GDM1 (cell line): ENCODE measurements around the gene ROGDI.

ENCODE experiments used
- DNase-seq: peaks from one replicate; lab custom pipeline; 2025; lab: John Stamatoyannopoulos, UW

Gene ROGDI

DNA sequence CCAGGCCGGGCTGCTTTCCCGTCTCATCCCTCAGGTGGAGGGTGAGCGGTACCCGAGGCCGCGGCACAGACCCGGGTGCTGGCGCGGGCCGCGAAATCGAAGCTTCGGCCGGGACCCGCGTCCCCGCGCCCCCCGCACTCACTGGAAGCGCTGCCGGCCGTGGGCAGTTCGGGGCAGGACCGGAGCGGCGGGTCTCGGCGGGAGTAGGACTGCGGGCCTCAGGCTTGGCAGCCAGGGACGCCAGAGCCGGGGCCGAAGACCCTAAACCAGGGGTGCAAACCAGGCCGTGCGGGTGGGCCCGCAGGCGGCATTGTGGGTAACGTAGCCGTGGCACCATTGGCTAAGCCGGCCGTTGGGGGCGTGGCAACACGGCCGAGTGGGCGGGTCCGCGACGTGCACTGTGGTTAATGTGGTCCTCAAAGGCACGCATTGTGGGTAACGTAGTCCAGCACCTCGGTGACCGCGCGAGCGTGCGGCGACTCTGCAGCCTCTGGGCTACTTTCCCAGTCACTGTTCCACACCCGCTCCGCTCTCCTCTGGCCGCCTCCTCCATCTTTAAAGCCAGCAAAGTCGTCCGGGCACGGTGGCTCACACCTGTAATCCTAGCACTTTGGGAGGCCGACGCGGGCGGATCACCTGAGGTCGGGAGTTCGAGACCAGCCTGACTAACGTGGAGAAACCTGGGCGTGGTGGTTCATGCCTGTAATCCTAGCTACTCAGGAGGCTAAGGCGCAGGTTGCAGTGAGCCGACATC is 35.4 kb downstream of the ROGDI start, which contains the start of gene ZNF500:
ZNF500 (minus strand) TSS at position 288 of the 754 bp plus-strand sequence. CDS start 1,184 bp downstream, outside the sequence.
- DNase-seq = peak; percentile 91

DNA sequence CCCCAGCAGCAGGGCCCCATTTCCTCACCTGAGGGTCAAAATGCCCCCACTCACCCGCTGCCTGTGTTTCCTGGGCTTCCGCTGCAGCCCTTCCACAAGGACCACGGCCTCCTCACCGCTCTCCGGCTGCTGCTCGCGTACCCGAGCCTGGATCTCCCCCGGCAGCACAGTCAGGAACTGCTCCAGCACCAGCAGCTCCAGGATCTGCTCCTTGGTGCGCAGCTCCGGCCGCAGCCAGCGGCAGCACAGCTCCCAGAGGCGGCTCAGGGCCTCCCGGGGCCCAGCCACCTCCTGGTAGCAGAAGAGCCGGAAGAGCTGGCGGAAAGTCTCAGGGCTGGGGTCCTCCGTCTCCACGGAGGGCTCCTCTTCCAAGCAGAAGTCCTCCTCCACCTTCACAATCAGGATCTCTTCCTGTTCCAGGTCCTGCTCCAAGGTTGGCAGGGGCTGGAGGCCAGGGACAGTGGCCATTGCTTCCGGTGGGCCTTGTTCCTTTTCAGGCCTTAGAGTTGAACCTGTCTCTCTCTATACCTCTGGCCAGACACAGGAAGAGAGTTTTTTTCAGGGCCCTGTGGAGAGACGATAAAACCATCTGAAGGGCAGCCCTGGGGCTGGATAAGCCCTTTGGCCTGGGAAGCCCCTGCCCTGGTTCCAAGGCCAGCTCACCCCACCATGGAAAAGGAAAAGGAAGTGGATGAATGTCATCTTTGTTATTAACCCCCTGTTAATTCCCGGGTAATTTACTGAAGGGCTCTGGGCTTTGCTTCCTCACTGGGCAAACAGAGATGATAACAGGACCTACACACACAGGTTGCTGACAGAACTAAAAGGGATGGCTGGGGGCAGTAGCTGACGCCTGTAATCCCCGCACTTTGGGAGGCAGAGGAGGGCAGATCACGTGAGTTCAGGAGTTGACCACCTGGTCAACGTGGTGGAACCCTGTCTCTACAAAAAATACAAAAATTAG is 36.6 kb downstream of the ROGDI start:
- no peak for DNase-seq

- no peak for DNase-seq
These were observed 38.6 kb downstream of the ROGDI start for GRCh38 chr16:4763791-4764190.

DNA sequence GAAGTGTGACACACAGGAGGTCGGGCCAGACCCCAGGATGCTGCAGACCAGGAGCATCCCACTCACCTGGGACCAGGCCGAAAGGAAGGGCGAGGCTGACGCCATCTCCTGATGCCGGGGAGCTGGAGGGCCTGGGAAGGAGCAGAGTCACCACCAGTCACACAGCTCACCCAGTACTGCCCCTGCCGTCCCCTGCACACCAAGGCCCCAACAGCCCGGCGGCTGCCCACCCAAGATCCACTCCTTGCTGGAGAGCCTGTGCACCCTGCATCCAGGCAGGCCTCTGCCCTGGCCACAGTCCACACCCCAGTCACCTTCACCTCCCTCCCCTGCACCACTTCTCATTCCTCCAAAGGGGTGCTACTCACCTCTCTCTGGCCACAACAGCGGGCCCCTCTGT is 40.2 kb downstream of the ROGDI start:
- no peak for DNase-seq

GRCh38 chr16:4760221-4760910 is 42.1 kb downstream of the ROGDI start:
- DNase-seq = no peak

DNA sequence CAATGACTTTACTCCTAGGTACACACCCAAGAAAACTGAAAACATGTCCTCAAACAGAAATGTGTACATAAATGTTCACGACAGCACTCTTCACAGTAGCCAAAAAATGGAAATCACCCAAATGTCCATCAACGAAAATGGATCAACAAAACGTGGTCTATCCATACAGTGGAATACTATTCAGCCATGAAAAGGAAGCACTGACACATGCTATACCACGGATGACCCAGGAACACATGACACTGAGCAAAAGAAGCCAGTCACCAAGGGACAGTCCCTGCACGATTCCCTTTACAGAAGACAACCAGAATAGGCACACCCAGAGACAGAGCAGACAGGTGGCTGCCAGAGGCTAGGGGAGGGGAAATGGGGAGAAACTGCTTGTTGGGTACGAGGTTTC is 46.7 kb downstream of the ROGDI start:
- DNase-seq = no peak

DNA sequence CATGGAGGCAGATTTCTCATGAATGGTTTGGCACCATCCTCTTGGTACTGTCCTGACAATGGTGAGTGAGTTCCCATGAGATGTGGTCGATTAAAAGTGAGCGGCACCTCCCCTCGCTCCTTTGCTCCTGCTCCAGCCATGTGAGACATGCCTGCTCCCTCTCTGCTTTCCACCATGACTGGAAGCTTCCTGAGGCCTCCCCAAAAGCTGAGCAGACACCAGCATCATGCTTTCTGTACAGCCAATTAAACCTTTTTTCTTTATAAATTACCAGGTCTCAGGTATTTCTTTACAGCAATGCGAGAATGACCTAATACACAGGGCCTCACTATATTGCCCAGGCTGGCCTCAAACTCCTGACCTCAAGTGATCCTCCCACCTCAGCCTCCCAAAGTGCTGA is 47.6 kb downstream of the ROGDI start:
- no peak for DNase-seq

- no peak for DNase-seq
These were observed 49.2 kb downstream of the ROGDI start for GRCh38 chr16:4753227-4753626.

DNA sequence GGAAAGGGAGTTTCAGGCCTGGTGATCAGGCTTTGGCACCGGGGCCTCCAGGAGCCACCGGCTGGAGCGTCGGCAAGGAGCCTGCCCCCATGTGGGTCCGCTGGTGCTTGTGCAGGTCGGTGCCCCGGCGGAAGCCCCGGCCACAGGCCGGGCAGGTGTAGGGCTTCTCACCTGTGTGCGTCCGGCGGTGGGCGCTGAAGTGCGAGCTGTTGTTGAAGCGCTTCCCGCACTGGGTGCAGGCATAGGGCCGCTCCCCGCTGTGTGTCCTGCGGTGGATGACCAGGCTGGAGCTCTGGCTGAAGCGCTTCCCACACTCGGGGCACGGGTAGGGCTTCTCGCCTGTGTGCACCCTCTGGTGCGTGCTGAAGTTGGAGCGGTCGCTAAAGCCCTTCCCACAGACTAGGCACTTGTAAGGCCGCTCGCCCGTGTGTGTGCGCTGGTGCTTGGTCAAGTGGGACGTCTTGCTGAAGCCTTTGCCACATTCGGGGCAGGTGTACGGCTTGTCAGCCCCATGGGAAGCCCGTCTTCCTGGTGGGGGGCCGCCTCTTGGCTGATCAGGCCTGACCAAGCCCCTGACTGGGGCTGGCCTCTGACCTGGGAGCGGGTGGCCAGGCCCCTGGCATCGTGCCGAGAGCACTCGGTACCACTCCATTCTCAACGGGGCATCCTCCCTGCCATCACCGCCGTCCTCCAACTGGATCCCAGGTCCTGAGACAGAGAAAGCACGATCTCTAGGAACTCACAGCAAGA is 49.9 kb downstream of the ROGDI start:
- DNase-seq = no peak

DNA sequence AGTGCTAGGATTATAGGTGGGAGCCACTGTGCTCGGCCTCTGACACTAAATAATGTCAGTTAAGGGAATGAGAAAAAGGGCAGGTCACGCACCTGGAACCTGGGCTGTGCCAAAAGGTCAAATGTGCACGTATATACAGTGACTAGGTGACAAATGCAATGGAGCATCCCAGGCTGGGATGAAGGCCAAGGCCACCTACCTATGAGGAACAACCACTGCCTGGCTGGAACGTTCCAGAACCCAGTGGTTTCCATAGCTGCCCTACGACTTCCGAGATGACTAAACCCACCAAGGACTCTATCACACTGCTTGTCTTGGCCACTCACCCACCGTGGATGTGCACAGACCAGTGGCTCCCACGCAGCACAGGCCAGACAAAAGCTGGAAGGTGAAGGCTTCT is 51.5 kb downstream of the ROGDI start:
- no peak for DNase-seq

DNA sequence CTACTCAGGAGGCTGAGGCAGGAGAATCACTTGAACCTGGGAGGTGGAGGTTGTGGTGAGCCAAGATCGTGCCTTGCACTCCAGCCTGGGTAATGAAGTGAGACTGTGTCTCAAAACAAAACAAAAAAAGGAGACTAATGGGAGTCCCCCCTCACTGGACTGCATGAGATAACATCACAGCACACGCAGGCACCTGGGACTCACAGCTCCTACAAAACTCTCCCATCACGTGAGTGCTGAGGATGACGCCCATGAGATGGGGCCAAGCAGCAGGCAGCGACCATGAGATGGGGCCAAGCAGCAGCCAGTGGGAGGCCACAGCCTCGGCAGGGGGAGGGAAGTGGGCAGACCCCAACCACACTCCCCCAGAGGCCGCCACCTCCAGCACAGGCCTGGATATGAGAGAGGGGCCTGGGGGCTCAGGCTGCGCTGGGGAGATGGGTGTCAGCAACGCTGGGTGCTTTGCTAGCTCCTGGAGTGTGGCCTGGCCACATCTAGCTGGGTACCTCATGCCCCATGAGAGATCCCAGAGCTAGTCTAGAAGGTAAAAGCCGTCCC is 52.7 kb downstream of the ROGDI start:
- no peak for DNase-seq

DNA sequence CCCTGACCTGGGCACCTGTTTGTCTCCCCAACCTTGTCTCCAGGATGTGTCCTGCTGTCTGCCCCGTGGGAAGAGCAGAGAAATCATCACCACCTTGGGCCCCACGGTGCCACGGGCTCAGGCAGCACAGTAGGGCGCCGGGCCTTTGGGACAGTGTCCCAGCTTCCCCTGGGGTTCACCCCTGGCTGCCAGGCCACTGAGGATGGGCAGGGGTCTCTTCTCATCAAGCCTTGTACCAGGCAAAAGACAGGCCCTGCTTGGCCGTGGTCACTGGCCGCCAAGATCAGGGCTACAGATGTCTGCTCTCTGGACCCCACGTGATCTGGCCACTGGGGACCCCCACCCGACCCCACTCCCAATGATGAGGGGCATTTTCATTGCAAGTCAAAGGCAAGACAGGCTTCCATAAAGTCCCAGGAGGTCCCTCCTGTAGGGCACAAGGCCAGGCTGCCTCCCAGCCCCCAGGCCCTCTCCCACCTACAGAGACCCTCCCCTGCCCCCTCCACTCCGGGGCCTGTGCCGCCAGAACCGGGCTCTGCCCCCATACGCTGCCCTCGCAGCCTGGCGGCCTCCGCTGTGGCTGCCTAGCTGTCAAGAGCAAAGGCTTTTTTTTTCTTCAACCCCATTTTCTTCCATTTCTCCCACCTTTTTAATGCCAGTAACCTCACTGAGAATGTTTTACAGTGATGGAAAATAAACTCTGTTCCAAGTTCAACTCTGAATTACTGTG is 53.6 kb downstream of the ROGDI start:
- DNase-seq = no peak

DNA sequence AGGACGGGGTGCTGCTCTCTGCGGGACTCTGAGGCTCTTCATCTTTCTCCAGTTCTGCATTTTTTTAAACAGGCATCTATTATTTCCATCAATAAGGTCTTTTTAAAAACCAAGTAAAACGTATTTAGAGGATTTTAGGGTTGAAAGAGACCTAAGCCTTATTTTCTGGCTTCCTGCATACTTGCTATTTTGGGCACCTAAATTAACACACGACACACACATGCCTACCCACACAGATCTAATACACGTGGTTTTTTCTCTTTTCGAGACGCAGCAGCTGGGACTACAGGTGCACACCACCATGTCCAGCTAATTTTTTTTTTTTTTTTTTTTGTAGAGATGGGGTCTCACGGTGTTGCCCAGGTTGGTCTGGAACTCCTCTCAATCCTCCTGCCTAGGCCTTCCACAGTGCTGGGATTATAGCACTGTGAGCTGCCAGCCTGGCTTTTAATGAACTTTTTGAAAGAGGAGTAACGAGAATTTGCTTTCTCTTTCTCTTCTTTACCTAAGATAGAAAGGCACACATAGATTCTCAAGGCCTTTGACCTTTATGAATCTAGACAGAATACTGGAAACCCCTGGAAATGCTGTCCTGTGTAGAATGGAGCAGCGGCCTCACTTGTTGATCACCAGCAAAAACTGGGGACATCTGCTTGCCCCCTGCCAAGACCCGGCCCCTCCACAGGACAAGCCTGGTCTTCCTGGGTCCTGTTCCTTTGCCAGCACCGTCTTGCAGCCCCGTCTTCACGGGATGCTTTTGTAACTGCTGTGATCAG is 54.3 kb downstream of the ROGDI start:
- DNase-seq = no peak

GRCh38 chr16:4746991-4747574 is 55.4 kb downstream of the ROGDI start:
- DNase-seq = no peak
